Gastrocnemius medialis (tissue), 4 donors: ENCODE results near the gene DDX11. TPM values are rescaled to one million over a fixed set of nuclear protein-coding genes. Genes with fewer than 3 reads are reported as not detected.
A peak's percentile ranks its signal among the peaks of the same experiment; 100 is the strongest.
"Not testable (repeated sequence)": the region's sequence is repeated elsewhere in the genome, so short reads cannot be mapped to it uniquely, and the experiment has no call there.

Experiments used
- ATAC-seq, 2 donors: fragments of 150-250 bp; one replicate each; pipeline ENCODE4 v1.9.1; 2016
- DNase-seq, 2 donors: peaks; one replicate each; pipeline ENCODE4 v3.0.0-alpha.2; 2019
- H3K27ac ChIP-seq, 4 donors: fragments of 200-600 bp; sonication (generic); 1 replicate in 1 of 4; 2 replicates in 3 of 4; pipeline ENCODE4 v1.5.1; 2016 to 2018; ENCODE audit warnings: mild to moderate bottlenecking in 2 of 4, moderate library complexity in 1 of 4
- H3K27me3 ChIP-seq, 3 donors: fragments of 200-600 bp; sonication (generic) in 2 of 3; 1 replicate in 1 of 3; 2 replicates in 2 of 3; pipeline versions ENCODE4 v1.5.1 to v1.6.0; 2016 to 2019; ENCODE audit warnings: mild to moderate bottlenecking in 1 of 3, moderate library complexity in 1 of 3
- H3K36me3 ChIP-seq, 2 donors: fragments of 200-600 bp; sonication (generic) in 1 of 2; one replicate each; pipeline ENCODE4 v1.5.1; 2017 to 2018
- H3K4me1 ChIP-seq, 2 donors: fragments of 200-600 bp; sonication (generic) in 1 of 2; one replicate each; pipeline ENCODE4 v1.5.1; 2016 to 2017; ENCODE audit warnings: mild to moderate bottlenecking in 2 of 2
- H3K4me3 ChIP-seq, 4 donors: fragments of 200-600 bp; sonication (generic) in 3 of 4; 1 replicate in 1 of 4; 2 replicates in 3 of 4; pipeline ENCODE4 v1.5.1; 2016 to 2019; ENCODE audit warnings: mild to moderate bottlenecking in 2 of 4
- H3K9me3 ChIP-seq, 3 donors: fragments of 200-600 bp; sonication (generic) in 2 of 3; 1 replicate in 1 of 3; 2 replicates in 2 of 3; pipeline ENCODE4 v1.5.1; 2016 to 2019
- POLR2A ChIP-seq, 2 donors: fragments of 450-650 bp; IDR thresholded peaks; one replicate each; pipeline ENCODE4 v1.6.1; 2017; ENCODE audit warnings: antibody characterized with exemption in 2 of 2, mild to moderate bottlenecking in 2 of 2, moderate library complexity in 2 of 2
- in situ Hi-C, 4 donors: fragments of 200-750 bp; cut with MboI; loops; one replicate each; pipeline versions ENCODE4 v1.15.0 to v1.8.0; 2017; ENCODE audit warnings: low sequenced_read_pairs in 4 of 4
- intact Hi-C: fragments of 100-400 bp; cut with DNase I; formaldehyde crosslinking; loops from one replicate; pipeline ENCODE4 v1.15.1; 2023; ENCODE audit warnings: low total_unique reads
- total RNA-seq, 4 donors: library from RNA; depleted of rRNA; stranded (reverse); fragments of >200 nt; gene quantifications; one replicate each; pipeline versions ENCODE4 v1.1.0 to v1.2.3, GENCODE V29; 2016
- TF ChIP-seq, protein P1 (sequence below), 5 experiments: fragments of 450-650 bp in 3 of 5; fragments of 200-600 bp in 2 of 5; sonication (generic) in 2 of 5; IDR thresholded peaks in 4 of 5; conservative IDR thresholded peaks in 1 of 5; 1 replicate in 4 of 5; 2 replicates in 1 of 5; pipeline ENCODE4 v1.5.1; 2016 to 2019; ENCODE audit warnings: antibody characterized with exemption in 5 of 5, mild to moderate bottlenecking in 3 of 5, moderate library complexity in 3 of 5

DDX11 gene
- total RNA-seq, 4 donors from 2014 or later = 5.1 to 29.8 (median 13.3) TPM

DNA sequence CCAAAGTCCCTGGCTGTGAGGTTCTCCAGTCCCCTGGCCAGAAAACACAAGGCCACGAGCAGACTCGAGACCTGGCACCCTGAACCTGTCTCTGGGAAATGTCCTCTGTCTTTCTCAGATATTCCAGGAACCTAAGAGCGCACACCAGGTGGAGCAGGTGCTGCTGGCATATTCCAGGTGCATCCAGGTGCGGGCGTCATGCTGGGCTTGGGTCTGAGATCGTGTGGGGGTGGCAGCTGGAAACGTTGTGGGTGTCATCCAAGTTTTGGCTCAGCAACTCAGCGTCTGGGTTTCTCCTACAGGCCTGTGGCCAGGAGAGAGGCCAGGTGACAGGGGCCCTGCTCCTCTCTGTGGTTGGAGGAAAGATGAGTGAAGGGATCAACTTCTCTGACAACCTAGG lies 28.5 kb downstream of the DDX11 start:
- H3K36me3 ChIP-seq, H3K27ac ChIP-seq, intact Hi-C loops, H3K4me1 ChIP-seq, H3K9me3 ChIP-seq, DNase-seq, H3K27me3 ChIP-seq, H3K4me3 ChIP-seq, ATAC-seq: not testable (repeated sequence)
- in situ Hi-C loops = loop anchor here in 1 of 4 donors (25.0 kb wide), 1 partner anchor 135 kb away; no protein-coding TSS in a partner anchor

DNA sequence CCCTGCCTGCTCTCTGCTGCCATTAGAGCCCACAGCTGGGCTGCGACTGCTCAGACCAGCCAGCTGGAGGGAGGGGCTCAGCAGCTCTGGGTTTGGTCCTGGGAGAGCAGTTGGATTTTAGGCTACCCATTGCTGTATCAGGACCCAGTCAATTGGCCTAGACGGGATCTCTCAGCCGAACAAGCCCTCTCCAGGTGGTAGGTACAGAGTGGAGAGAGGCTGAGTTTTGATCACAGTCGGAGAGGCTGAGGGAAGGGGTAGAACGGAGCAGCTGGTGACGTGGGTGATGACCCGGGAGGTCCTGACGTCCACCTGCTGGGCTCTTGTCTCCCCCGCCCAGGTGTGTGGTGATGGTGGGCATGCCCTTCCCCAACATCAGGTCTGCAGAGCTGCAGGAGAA lies 28.9 kb downstream of the DDX11 start:
- H3K4me3 ChIP-seq, ATAC-seq, DNase-seq, H3K36me3 ChIP-seq, H3K9me3 ChIP-seq, H3K27ac ChIP-seq, H3K27me3 ChIP-seq, H3K4me1 ChIP-seq, intact Hi-C loops: not testable (repeated sequence)
- in situ Hi-C loops = loop anchor here in 1 of 4 donors (25.0 kb wide), 1 partner anchor 135 kb away; no protein-coding TSS in a partner anchor

DNA sequence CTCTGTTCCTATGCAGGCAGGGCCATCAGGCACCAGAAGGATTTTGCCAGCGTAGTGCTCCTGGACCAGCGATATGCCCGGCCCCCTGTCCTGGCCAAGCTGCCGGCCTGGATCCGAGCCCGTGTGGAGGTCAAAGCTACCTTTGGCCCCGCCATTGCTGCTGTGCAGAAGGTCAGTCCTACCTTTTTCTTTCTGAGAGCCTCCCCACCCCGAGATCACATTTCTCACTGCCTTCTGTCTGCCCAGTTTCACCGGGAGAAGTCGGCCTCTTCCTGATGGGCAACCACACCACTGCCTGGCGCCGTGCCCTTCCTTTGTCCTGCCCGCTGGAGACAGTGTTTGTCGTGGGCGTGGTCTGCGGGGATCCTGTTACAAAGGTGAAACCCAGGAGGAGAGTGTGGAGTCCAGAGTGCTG lies 29.9 kb downstream of the DDX11 start:
- H3K27me3 ChIP-seq, H3K4me1 ChIP-seq, intact Hi-C loops, H3K4me3 ChIP-seq, H3K9me3 ChIP-seq, H3K36me3 ChIP-seq: not testable (repeated sequence)
- in situ Hi-C loops = loop anchor here in 1 of 4 donors (25.0 kb wide), 1 partner anchor 134 kb away; no protein-coding TSS in a partner anchor
- peak; percentile 9 to 65 for ATAC-seq
- DNase-seq = peak; percentile 33 to 76
- H3K27ac ChIP-seq = peak overlapping the region in 2 of 4 donors; percentile 23 to 39

DNA sequence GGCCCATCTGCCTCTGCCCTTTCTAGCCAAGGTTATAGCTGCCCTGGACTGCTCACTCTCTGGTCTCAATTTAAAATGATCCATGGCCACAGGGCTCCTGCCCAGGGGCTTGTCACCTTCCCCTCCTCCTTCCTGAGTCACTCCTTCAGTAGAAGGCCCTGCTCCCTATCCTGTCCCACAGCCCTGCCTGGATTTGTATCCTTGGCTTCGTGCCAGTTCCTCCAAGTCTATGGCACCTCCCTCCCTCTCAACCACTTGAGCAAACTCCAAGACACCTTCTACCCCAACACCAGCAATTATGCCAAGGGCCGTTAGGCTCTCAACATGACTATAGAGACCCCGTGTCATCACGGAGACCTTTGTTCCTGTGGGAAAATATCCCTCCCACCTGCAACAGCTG lies 30.6 kb downstream of the DDX11 start:
- not testable (repeated sequence) for H3K27me3 ChIP-seq

DNA sequence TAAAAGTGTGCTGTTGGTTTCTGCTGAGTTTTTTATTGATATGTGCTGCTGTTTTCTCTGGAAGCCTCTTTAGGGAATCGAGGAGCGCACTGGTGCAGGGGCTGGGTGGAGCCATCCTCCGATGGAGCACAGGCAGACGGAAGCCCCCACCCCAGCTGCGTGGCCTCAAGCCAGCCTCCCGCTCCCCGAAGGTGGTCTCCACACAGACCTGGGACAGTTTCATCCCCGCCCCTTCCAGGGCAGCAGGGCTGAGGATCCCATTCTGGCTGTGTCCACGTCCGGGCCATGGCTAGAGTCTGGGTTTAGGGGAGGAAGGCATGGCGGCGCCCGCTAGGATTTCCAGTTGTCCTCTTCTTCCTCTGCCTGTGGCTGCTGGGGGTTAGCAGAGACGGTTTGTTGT lies 31.1 kb downstream of the DDX11 start:
- ATAC-seq, DNase-seq, H3K4me3 ChIP-seq, H3K4me1 ChIP-seq, H3K27ac ChIP-seq, intact Hi-C loops, H3K36me3 ChIP-seq, H3K27me3 ChIP-seq, H3K9me3 ChIP-seq: not testable (repeated sequence)
- in situ Hi-C loops = loop anchor here in 1 of 4 donors (25.0 kb wide), 1 partner anchor 133 kb away; no protein-coding TSS in a partner anchor

More for the DNA sequence above, 30.6 kb downstream of the DDX11 start:
- intact Hi-C loops, H3K36me3 ChIP-seq, H3K4me3 ChIP-seq, DNase-seq, H3K9me3 ChIP-seq, H3K4me1 ChIP-seq: not testable (repeated sequence)
- ATAC-seq = peak in 1 of 2 donors; percentile 41
- in situ Hi-C loops = loop anchor here in 1 of 4 donors (25.0 kb wide), 1 partner anchor 133 kb away; no protein-coding TSS in a partner anchor
- peak overlapping the region in 1 of 4 donors; percentile 39 for H3K27ac ChIP-seq

DNA sequence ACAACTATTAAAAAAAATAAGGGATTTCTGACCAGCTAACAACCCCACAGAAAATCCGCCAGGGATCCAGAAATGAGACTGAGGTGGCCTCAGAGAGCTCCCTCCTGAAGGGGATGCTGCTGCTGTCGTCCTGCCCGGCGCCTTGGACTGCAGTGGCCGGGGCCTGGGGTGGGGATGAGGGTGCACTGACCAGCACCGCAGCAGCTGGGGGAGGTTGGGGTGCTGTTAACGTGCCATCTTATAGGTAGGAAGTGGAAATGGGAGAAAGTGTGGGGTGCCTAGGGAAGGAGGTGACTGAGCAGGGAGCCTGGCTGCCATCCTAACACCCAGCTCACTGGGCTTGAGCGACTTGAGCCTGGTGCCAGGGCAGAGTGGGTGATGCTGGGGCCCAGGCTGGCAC lies 32.0 kb downstream of the DDX11 start:
- H3K27me3 ChIP-seq = no peaks in the 10 kb centered on the region
- ATAC-seq (no peak), DNase-seq (no peak)
- no peak overlapping the region for H3K27ac ChIP-seq
- intact Hi-C loops (no loop called here), in situ Hi-C loops (loop anchor here in 1 of 4 donors (25.0 kb wide), 1 partner anchor 132 kb away; no protein-coding TSS in a partner anchor)
- H3K4me1 ChIP-seq = peaks cover 0 to 5% of the 10 kb centered on the region in 2 donors
- H3K4me3 ChIP-seq = no peak overlapping the region
- H3K36me3 ChIP-seq = no peaks in the 10 kb centered on the region
- TF ChIP-seq POLR2A (IDR thresholded peaks at IDR 0.05) = no peak
- TF ChIP-seq, protein P1, sequence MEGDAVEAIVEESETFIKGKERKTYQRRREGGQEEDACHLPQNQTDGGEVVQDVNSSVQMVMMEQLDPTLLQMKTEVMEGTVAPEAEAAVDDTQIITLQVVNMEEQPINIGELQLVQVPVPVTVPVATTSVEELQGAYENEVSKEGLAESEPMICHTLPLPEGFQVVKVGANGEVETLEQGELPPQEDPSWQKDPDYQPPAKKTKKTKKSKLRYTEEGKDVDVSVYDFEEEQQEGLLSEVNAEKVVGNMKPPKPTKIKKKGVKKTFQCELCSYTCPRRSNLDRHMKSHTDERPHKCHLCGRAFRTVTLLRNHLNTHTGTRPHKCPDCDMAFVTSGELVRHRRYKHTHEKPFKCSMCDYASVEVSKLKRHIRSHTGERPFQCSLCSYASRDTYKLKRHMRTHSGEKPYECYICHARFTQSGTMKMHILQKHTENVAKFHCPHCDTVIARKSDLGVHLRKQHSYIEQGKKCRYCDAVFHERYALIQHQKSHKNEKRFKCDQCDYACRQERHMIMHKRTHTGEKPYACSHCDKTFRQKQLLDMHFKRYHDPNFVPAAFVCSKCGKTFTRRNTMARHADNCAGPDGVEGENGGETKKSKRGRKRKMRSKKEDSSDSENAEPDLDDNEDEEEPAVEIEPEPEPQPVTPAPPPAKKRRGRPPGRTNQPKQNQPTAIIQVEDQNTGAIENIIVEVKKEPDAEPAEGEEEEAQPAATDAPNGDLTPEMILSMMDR (IDR thresholded peaks at IDR 0.05 in 4 of 5, conservative IDR thresholded peaks at IDR 0.05 in 1 of 5) = no peak
- no peaks in the 10 kb centered on the region for H3K9me3 ChIP-seq

DNA sequence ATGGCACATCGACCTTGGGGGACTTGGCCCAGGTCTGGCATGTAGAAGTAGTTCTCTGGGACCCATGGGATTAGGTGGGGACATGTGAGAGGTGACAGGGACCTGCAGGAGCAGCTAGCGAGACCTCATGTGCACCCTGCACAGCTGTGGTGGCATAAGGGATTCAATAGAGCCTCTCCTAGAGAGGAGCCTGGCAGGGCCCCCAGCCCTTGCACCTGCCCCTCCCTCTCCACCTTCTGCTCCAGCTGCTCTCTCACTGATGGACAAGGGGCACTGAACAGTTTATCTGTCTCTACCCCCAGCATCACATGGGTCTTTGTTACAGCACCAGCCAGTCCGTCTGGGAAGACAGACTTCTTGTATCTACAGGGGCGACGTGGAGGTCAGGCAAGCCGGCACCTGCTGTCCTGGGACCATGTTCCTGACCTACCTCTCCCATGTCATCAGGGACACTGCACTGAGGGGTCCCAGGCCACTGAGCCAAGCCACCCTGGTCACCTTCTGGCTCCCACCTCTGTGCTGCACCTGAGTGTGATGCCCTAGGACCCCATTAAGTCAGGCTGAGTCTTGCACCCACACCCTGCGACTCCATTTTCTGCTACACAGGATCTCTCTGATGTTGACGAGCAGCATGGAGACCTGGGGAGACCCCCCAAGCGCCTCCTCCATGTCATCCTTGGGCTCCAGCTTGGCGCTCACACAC lies 32.6 kb downstream of the DDX11 start:
- in situ Hi-C loops = loop anchor here in 1 of 4 donors (25.0 kb wide), 1 partner anchor 131 kb away; no protein-coding TSS in a partner anchor
- H3K4me1 ChIP-seq = peaks cover 0 to 5% of the 10 kb centered on the region in 2 donors
- no peaks in the 10 kb centered on the region for H3K36me3 ChIP-seq
- no peak for DNase-seq
- no peaks in the 10 kb centered on the region for H3K9me3 ChIP-seq
- H3K4me3 ChIP-seq = no peak overlapping the region
- no peak overlapping the region for H3K27ac ChIP-seq
- H3K27me3 ChIP-seq = no peaks in the 10 kb centered on the region
- no peak for ATAC-seq
- TF ChIP-seq POLR2A (IDR thresholded peaks at IDR 0.05) = no peak
- TF ChIP-seq, protein P1 (IDR thresholded peaks at IDR 0.05 in 4 of 5, conservative IDR thresholded peaks at IDR 0.05 in 1 of 5) = no peak
- intact Hi-C loops = no loop called here

DNA sequence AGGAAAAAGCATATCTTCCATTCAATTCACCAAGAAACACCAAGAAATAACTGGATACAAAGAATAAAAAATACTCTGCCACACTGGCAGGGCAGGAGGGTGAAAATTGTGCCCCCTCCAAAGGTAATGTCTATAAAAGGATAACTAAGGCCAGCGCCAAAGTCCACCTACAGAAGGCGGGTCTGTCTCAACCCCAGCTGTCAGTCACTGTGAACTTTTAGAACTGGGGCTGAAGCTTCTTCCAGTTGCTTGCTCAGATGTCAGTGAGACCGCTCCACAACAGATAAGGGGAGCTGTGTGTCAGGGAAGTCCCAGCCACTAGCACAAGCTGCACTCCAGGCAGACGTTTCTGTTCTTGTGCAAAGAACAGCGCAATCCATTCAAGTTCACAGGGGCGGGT lies 36.1 kb downstream of the DDX11 start:
- DNase-seq, H3K27ac ChIP-seq, H3K4me3 ChIP-seq, H3K9me3 ChIP-seq, intact Hi-C loops, ATAC-seq, H3K36me3 ChIP-seq, H3K27me3 ChIP-seq, H3K4me1 ChIP-seq: not testable (repeated sequence)
- in situ Hi-C loops = loop anchor here in 1 of 4 donors (25.0 kb wide), 1 partner anchor 128 kb away; no protein-coding TSS in a partner anchor

DNA sequence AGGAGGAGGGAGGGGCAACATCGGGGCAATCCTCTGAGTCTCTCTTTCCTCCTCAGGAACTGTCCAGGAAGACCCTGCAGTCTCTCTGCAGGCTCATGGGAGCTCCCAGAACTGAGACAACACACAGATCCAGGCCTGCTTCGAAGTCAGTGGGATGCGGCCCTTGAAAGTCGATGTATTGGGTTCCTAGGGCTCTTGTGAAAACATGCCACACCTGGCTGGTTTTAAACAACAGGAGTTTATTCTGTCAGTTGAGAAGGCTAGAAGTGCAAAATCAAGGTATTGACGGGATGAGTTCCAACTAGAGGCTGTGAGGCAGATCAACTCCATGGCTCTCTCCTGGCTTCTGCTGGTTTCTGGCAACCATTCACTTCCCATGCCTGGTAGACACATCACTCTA lies 36.6 kb downstream of the DDX11 start:
- ATAC-seq, intact Hi-C loops, H3K9me3 ChIP-seq, H3K27ac ChIP-seq, H3K27me3 ChIP-seq, H3K4me3 ChIP-seq, H3K36me3 ChIP-seq, DNase-seq, H3K4me1 ChIP-seq: not testable (repeated sequence)
- in situ Hi-C loops = loop anchor here in 1 of 4 donors (25.0 kb wide), 1 partner anchor 127 kb away; no protein-coding TSS in a partner anchor
